K562 (cell line): ENCODE results near the gene STON2. TPM values are rescaled to one million over a fixed set of nuclear protein-coding genes. Genes with fewer than 3 reads are reported as not detected.

ENCODE experiments used
- BACH1 ChIP-seq: fragments of 200-800 bp; sonication (Bioruptor generic); IDR thresholded peaks from 2 replicates; pipeline ENCODE4 v1.6.1; 2016; ENCODE audit warnings: missing genetic modification characterization, missing compliant biosample characterization
- DMBX1 ChIP-seq: fragments of 250-450 bp; sonication (Bioruptor Pico); IDR thresholded peaks from 2 replicates; pipeline ENCODE4 v1.8.0; 2022; ENCODE audit warnings: inconsistent platforms, mild to moderate bottlenecking, moderate library complexity, borderline replicate concordance
- EP400 ChIP-seq: fragments of 450-650 bp; IDR thresholded peaks from 2 replicates; pipeline ENCODE4 v1.6.1; 2017; ENCODE audit warnings: antibody characterized with exemption, mild to moderate bottlenecking, moderate library complexity
- OTX1 ChIP-seq: fragments of 450-650 bp; formaldehyde crosslinking; IDR thresholded peaks from 2 replicates; pipeline ENCODE4 v1.4.0; 2022; ENCODE audit warnings: mild to moderate bottlenecking
- POU5F1 ChIP-seq: fragments of 150-350 bp; IDR thresholded peaks from 2 replicates; pipeline ENCODE4 v1.6.1; 2014; ENCODE audit warnings: borderline replicate concordance, low read length, low read depth, mild to moderate bottlenecking; ENCODE audit not compliant: partially characterized antibody
- SP2 ChIP-seq: IDR thresholded peaks from 2 replicates; pipeline ENCODE4 v1.6.1; 2011; ENCODE audit warnings: mild to moderate bottlenecking, low read depth, low read length, moderate library complexity; ENCODE audit not compliant: poor library complexity, severe bottlenecking; ENCODE audit errors: extremely low read depth
- SRSF9 ChIP-seq: fragments of 200-400 bp; formaldehyde crosslinking; IDR thresholded peaks from 2 replicates; pipeline ENCODE4 v1.6.1; 2017; ENCODE audit warnings: low read depth, low read length, borderline replicate concordance
- TAL1 ChIP-seq: fragments of 450-650 bp; IDR thresholded peaks from 2 replicates; pipeline ENCODE4 v1.6.1; 2016; ENCODE audit warnings: mild to moderate bottlenecking
- TOE1 ChIP-seq, 2 experiments: fragments of 450-650 bp in 1 of 2; sonication (generic) in 1 of 2; formaldehyde crosslinking in 1 of 2; IDR thresholded peaks; 2 replicates each; pipeline versions ENCODE4 v1.7.1 to v1.8.0; 2016 to 2022; ENCODE audit warnings: borderline replicate concordance in 2 of 2, mild to moderate bottlenecking in 2 of 2, antibody characterized with exemption in 1 of 2, inconsistent platforms in 1 of 2, low read depth in 1 of 2, missing genetic modification reagents in 1 of 2, moderate library complexity in 1 of 2
- ZNF444 ChIP-seq: fragments of 250-450 bp; sonication (Bioruptor Pico); IDR thresholded peaks from 2 replicates; pipeline ENCODE4 v1.4.0; 2020; ENCODE audit warnings: mild to moderate bottlenecking, moderate library complexity
- polyA plus RNA-seq, 8 experiments: library from polyadenylated mRNA; depleted of rRNA in 4 of 8; stranded (reverse) in 5 of 8; unstranded in 3 of 8; fragments of >200 nt; fragmentation: Nextera tagmentation in 2 of 8; fragmentation: Illumina TruSeq in 1 of 8; extraction: Ambion mirVana in 2 of 8; extraction: Trizol in 1 of 8; gene quantifications; 2 replicates each; pipeline versions ENCODE4 v1.2.1 to v1.2.3, GENCODE V29; 2011 to 2014; ENCODE audit warnings: inconsistent platforms in 1 of 8, missing spikeins in 1 of 8
- total RNA-seq, 7 experiments: library from RNA; depleted of rRNA in 6 of 7; stranded (reverse); fragments of >200 nt in 6 of 7; fragmentation: Illumina TruSeq in 2 of 7; extraction: Trizol in 2 of 7; gene quantifications; 2 replicates each; pipeline versions ENCODE4 v1.2.1 to v1.2.3, GENCODE V29; 2011 to 2021; ENCODE audit warnings: low replicate concordance in 1 of 7
- TF ChIP-seq, protein P1 (sequence below): fragments of 450-650 bp; formaldehyde crosslinking; IDR thresholded peaks from 2 replicates; pipeline ENCODE4 v1.4.0; 2020; ENCODE audit warnings: mild to moderate bottlenecking, moderate library complexity
- TF ChIP-seq, protein P2 (sequence below): fragments of 450-650 bp; conservative IDR thresholded peaks from 2 replicates; pipeline ENCODE4 v1.6.1; 2016; ENCODE audit warnings: missing genetic modification characterization, low read depth, mild to moderate bottlenecking, missing compliant biosample characterization, moderate library complexity
- TF ChIP-seq, protein P3 (sequence below): fragments of 450-650 bp; IDR thresholded peaks from 2 replicates; pipeline ENCODE4 v1.7.0; 2016; ENCODE audit warnings: borderline replicate concordance
- TF ChIP-seq, protein P4 (sequence below), 2 experiments: IDR thresholded peaks; 2 replicates each; pipeline ENCODE4 v1.6.1; 2012; ENCODE audit warnings: improper control_type of control experiment in 2 of 2, low read depth in 2 of 2, low read length in 2 of 2, borderline replicate concordance in 1 of 2

The STON2 gene
- total and polyA plus RNA-seq, 9 of the 15 experiments (the other 6 are each of a cell fraction or from before 2014, with no cell fraction given): 7.8 to 99.3 (median 53.5) TPM

DNA sequence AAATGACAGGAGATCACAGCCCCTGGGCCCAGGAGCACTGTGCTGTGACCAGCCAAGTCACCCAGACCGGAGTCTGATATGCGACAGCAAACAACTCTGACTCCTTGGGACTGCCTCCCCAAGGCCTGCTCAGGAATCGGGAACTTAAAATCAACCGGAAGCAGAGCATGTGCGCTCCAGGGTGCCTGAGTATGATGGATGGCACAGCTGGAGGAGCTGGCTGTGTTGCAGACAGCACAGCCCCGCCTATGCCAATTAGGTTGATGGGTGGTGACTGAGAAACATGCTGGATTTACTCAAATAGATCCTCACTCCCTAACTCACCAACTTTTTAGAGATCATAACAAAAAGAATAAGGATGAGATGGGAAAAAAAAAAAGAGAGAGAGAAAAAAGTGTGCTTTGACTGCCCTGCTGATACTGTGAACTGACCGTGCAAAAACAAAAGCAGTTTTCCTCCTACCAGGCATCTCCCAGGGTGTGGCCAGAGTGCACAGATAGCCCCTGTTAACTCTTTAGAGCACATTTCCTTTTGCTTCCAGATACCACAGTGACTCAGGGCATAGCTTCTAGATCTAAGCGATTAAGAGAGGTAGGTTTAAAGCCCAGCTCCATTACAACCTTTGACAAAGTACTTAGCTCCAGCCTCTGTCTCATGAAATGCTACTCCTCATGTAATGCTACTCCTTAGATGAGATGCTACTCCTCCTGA is 27.4 kb upstream of the STON2 start (continued):
- TF ChIP-seq POU5F1 (no peak), SRSF9 (no peak), EP400 (peak; percentile 64), BACH1 (tag) (peak; percentile 63; the same call in 1 of the 2 replicates), TOE1 (IDR thresholded peaks at IDR 0.05; ENCODE audit: borderline replicate concordance) (no peak; the same call in 1 of the 2 replicates), TOE1 (CRISPR knock-in tag; IDR thresholded peaks at IDR 0.05; ENCODE audit: borderline replicate concordance, low read depth) (no peak), SP2 (no peak), DMBX1 (CRISPR knock-in tag) (peak; percentile 62; the same call in 1 of the 2 replicates), OTX1 (CRISPR knock-in tag) (no peak), TAL1 (peak; percentile 70), ZNF444 (CRISPR knock-in tag) (no peak)
- TF ChIP-seq, protein P1, sequence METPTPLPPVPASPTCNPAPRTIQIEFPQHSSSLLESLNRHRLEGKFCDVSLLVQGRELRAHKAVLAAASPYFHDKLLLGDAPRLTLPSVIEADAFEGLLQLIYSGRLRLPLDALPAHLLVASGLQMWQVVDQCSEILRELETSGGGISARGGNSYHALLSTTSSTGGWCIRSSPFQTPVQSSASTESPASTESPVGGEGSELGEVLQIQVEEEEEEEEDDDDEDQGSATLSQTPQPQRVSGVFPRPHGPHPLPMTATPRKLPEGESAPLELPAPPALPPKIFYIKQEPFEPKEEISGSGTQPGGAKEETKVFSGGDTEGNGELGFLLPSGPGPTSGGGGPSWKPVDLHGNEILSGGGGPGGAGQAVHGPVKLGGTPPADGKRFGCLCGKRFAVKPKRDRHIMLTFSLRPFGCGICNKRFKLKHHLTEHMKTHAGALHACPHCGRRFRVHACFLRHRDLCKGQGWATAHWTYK: no peak
- TF ChIP-seq, protein P2, sequence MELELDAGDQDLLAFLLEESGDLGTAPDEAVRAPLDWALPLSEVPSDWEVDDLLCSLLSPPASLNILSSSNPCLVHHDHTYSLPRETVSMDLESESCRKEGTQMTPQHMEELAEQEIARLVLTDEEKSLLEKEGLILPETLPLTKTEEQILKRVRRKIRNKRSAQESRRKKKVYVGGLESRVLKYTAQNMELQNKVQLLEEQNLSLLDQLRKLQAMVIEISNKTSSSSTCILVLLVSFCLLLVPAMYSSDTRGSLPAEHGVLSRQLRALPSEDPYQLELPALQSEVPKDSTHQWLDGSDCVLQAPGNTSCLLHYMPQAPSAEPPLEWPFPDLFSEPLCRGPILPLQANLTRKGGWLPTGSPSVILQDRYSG (tag): no peak
- TF ChIP-seq, protein P3, sequence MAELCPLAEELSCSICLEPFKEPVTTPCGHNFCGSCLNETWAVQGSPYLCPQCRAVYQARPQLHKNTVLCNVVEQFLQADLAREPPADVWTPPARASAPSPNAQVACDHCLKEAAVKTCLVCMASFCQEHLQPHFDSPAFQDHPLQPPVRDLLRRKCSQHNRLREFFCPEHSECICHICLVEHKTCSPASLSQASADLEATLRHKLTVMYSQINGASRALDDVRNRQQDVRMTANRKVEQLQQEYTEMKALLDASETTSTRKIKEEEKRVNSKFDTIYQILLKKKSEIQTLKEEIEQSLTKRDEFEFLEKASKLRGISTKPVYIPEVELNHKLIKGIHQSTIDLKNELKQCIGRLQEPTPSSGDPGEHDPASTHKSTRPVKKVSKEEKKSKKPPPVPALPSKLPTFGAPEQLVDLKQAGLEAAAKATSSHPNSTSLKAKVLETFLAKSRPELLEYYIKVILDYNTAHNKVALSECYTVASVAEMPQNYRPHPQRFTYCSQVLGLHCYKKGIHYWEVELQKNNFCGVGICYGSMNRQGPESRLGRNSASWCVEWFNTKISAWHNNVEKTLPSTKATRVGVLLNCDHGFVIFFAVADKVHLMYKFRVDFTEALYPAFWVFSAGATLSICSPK: no peak
- TF ChIP-seq, protein P4, sequence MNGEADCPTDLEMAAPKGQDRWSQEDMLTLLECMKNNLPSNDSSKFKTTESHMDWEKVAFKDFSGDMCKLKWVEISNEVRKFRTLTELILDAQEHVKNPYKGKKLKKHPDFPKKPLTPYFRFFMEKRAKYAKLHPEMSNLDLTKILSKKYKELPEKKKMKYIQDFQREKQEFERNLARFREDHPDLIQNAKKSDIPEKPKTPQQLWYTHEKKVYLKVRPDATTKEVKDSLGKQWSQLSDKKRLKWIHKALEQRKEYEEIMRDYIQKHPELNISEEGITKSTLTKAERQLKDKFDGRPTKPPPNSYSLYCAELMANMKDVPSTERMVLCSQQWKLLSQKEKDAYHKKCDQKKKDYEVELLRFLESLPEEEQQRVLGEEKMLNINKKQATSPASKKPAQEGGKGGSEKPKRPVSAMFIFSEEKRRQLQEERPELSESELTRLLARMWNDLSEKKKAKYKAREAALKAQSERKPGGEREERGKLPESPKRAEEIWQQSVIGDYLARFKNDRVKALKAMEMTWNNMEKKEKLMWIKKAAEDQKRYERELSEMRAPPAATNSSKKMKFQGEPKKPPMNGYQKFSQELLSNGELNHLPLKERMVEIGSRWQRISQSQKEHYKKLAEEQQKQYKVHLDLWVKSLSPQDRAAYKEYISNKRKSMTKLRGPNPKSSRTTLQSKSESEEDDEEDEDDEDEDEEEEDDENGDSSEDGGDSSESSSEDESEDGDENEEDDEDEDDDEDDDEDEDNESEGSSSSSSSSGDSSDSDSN (IDR thresholded peaks at IDR 0.05; ENCODE audit: borderline replicate concordance in 1 of 2, low read depth in 2 of 2, low read length in 2 of 2): peak; percentile 8 to 48; a peak in 1 of 4 replicates
